ENCODE data around the gene IL17RE.
"Not testable (repeated sequence)": the region's sequence is repeated elsewhere in the genome, so short reads cannot be mapped to it uniquely, and the experiment has no call there.

Gene IL17RE

GRCh38 chr3:9897408-9898372 lies 5.0 kb upstream of the IL17RE start:
- H3K27ac ChIP-seq (ENCODE audit: low read depth, low read length) = no peak overlapping the region
- peaks cover 12% of the 10 kb centered on the region for H3K36me3 ChIP-seq (ENCODE audit: insufficient read depth, low read length)
- no peak overlapping the region for H3K4me3 ChIP-seq (ENCODE audit: low read depth in 1 of 2, low read length in 2 of 2)
- no peaks in the 10 kb centered on the region for H3K9me3 ChIP-seq (ENCODE audit: low read length)
- H3K27me3 ChIP-seq (ENCODE audit: control insufficient read depth in 1 of 2, insufficient read depth in 2 of 2, low read length in 2 of 2) = no peaks in the 10 kb centered on the region
- peaks cover 8% of the 10 kb centered on the region for H3K4me1 ChIP-seq (ENCODE audit: insufficient read depth, low read length)
- H3K9ac ChIP-seq (ENCODE audit: low read length) = no peak overlapping the region

GRCh38 chr3:9898467-9899241 lies 4.0 kb upstream of the IL17RE start:
- H3K27me3 ChIP-seq (ENCODE audit: control insufficient read depth in 1 of 2, insufficient read depth in 2 of 2, low read length in 2 of 2) = no peaks in the 10 kb centered on the region
- H3K27ac ChIP-seq (ENCODE audit: low read depth, low read length) = no peak overlapping the region
- H3K4me1 ChIP-seq (ENCODE audit: insufficient read depth, low read length) = peaks cover 8% of the 10 kb centered on the region
- H3K9me3 ChIP-seq (ENCODE audit: low read length) = no peaks in the 10 kb centered on the region
- peaks cover 2% of the 10 kb centered on the region for H3K36me3 ChIP-seq (ENCODE audit: insufficient read depth, low read length)
- H3K4me3 ChIP-seq (ENCODE audit: low read depth in 1 of 2, low read length in 2 of 2) = no peak overlapping the region
- no peak overlapping the region for H3K9ac ChIP-seq (ENCODE audit: low read length)

GRCh38 chr3:9899289-9899791 lies 3.3 kb upstream of the IL17RE start:
- Histone ChIP-seq H3K27me3 (ENCODE audit: control insufficient read depth in 1 of 2, insufficient read depth in 2 of 2, low read length in 2 of 2) (no peaks in the 10 kb centered on the region), H3K9ac (ENCODE audit: low read length) (no peak overlapping the region), H3K4me1 (ENCODE audit: insufficient read depth, low read length) (peaks cover 8% of the 10 kb centered on the region), H3K4me3 (ENCODE audit: low read depth in 1 of 2, low read length in 2 of 2) (no peak overlapping the region), H3K9me3 (ENCODE audit: low read length) (no peaks in the 10 kb centered on the region), H3K36me3 (ENCODE audit: insufficient read depth, low read length) (no peaks in the 10 kb centered on the region), H3K27ac (ENCODE audit: low read depth, low read length) (no peak overlapping the region)

GRCh38 chr3:9900965-9901415 lies 1.7 kb upstream of the IL17RE start:
- H3K4me1 ChIP-seq (ENCODE audit: insufficient read depth, low read length) = not testable (repeated sequence)

GRCh38 chr3:9901967-9902366 lies 681 bp upstream of the IL17RE start:
- no peak overlapping the region for H3K4me3 ChIP-seq (ENCODE audit: low read depth in 1 of 2, low read length in 2 of 2)
- no peaks in the 10 kb centered on the region for H3K27me3 ChIP-seq (ENCODE audit: control insufficient read depth in 1 of 2, insufficient read depth in 2 of 2, low read length in 2 of 2)
- H3K9ac ChIP-seq (ENCODE audit: low read length) = no peak overlapping the region
- H3K9me3 ChIP-seq (ENCODE audit: low read length) = no peaks in the 10 kb centered on the region
- H3K4me1 ChIP-seq (ENCODE audit: insufficient read depth, low read length) = peaks cover 8% of the 10 kb centered on the region
- H3K36me3 ChIP-seq (ENCODE audit: insufficient read depth, low read length) = no peaks in the 10 kb centered on the region
- H3K27ac ChIP-seq (ENCODE audit: low read depth, low read length) = no peak overlapping the region

More at GRCh38 chr3:9900965-9901415, 1.7 kb upstream of the IL17RE start:
- not testable (repeated sequence) for H3K9ac ChIP-seq (ENCODE audit: low read length); H3K27me3 ChIP-seq (ENCODE audit: control insufficient read depth in 1 of 2, insufficient read depth in 2 of 2, low read length in 2 of 2); H3K9me3 ChIP-seq (ENCODE audit: low read length); H3K4me3 ChIP-seq (ENCODE audit: low read depth in 1 of 2, low read length in 2 of 2); H3K36me3 ChIP-seq (ENCODE audit: insufficient read depth, low read length); H3K27ac ChIP-seq (ENCODE audit: low read depth, low read length)

- H3K4me3 ChIP-seq (ENCODE audit: low read depth in 1 of 2, low read length in 2 of 2) = no peak overlapping the region
- H3K9ac ChIP-seq (ENCODE audit: low read length) = no peak overlapping the region
Measured at GRCh38 chr3:9903238-9903624, 583 bp downstream of the IL17RE start.

GRCh38 chr3:9903904-9904303 lies 1.3 kb downstream of the IL17RE start:
- no peaks in the 10 kb centered on the region for H3K27me3 ChIP-seq (ENCODE audit: control insufficient read depth in 1 of 2, insufficient read depth in 2 of 2, low read length in 2 of 2)
- no peak overlapping the region for H3K4me3 ChIP-seq (ENCODE audit: low read depth in 1 of 2, low read length in 2 of 2)
- no peaks in the 10 kb centered on the region for H3K9me3 ChIP-seq (ENCODE audit: low read length)
- no peak overlapping the region for H3K27ac ChIP-seq (ENCODE audit: low read depth, low read length)
- H3K9ac ChIP-seq (ENCODE audit: low read length) = no peak overlapping the region
- no peaks in the 10 kb centered on the region for H3K4me1 ChIP-seq (ENCODE audit: insufficient read depth, low read length)
- H3K36me3 ChIP-seq (ENCODE audit: insufficient read depth, low read length) = no peaks in the 10 kb centered on the region

More at GRCh38 chr3:9903238-9903624, 583 bp downstream of the IL17RE start:
- Histone ChIP-seq H3K4me1 (ENCODE audit: insufficient read depth, low read length) (peaks cover 5% of the 10 kb centered on the region), H3K27ac (ENCODE audit: low read depth, low read length) (no peak overlapping the region), H3K27me3 (ENCODE audit: control insufficient read depth in 1 of 2, insufficient read depth in 2 of 2, low read length in 2 of 2) (no peaks in the 10 kb centered on the region), H3K9me3 (ENCODE audit: low read length) (no peaks in the 10 kb centered on the region), H3K36me3 (ENCODE audit: insufficient read depth, low read length) (no peaks in the 10 kb centered on the region)

- Histone ChIP-seq H3K9me3 (ENCODE audit: low read length) (no peaks in the 10 kb centered on the region), H3K27ac (ENCODE audit: low read depth, low read length) (no peak overlapping the region), H3K36me3 (ENCODE audit: insufficient read depth, low read length) (no peaks in the 10 kb centered on the region), H3K4me1 (ENCODE audit: insufficient read depth, low read length) (no peaks in the 10 kb centered on the region), H3K9ac (ENCODE audit: low read length) (no peak overlapping the region), H3K4me3 (ENCODE audit: low read depth in 1 of 2, low read length in 2 of 2) (no peak overlapping the region), H3K27me3 (ENCODE audit: control insufficient read depth in 1 of 2, insufficient read depth in 2 of 2, low read length in 2 of 2) (no peaks in the 10 kb centered on the region)
Measured at GRCh38 chr3:9906480-9906879, 3.8 kb downstream of the IL17RE start.

GRCh38 chr3:9908286-9908685 lies 5.6 kb downstream of the IL17RE start:
- H3K27ac ChIP-seq (ENCODE audit: low read depth, low read length) = no peak overlapping the region
- H3K4me1 ChIP-seq (ENCODE audit: insufficient read depth, low read length) = no peaks in the 10 kb centered on the region
- H3K36me3 ChIP-seq (ENCODE audit: insufficient read depth, low read length) = no peaks in the 10 kb centered on the region

GRCh38 chr3:9909221-9910013 lies 6.8 kb downstream of the IL17RE start:
- H3K27me3 ChIP-seq (ENCODE audit: control insufficient read depth in 1 of 2, insufficient read depth in 2 of 2, low read length in 2 of 2) = no peaks in the 10 kb centered on the region
- no peaks in the 10 kb centered on the region for H3K36me3 ChIP-seq (ENCODE audit: insufficient read depth, low read length)
- no peaks in the 10 kb centered on the region for H3K9me3 ChIP-seq (ENCODE audit: low read length)
- H3K4me1 ChIP-seq (ENCODE audit: insufficient read depth, low read length) = peaks cover 11% of the 10 kb centered on the region
- no peak overlapping the region for H3K4me3 ChIP-seq (ENCODE audit: low read depth in 1 of 2, low read length in 2 of 2)
- H3K27ac ChIP-seq (ENCODE audit: low read depth, low read length) = no peak overlapping the region
- H3K9ac ChIP-seq (ENCODE audit: low read length) = no peak overlapping the region

More at GRCh38 chr3:9908286-9908685, 5.6 kb downstream of the IL17RE start:
- Histone ChIP-seq H3K4me3 (ENCODE audit: low read depth in 1 of 2, low read length in 2 of 2) (no peak overlapping the region), H3K9ac (ENCODE audit: low read length) (no peak overlapping the region), H3K9me3 (ENCODE audit: low read length) (no peaks in the 10 kb centered on the region), H3K27me3 (ENCODE audit: control insufficient read depth in 1 of 2, insufficient read depth in 2 of 2, low read length in 2 of 2) (no peaks in the 10 kb centered on the region)

GRCh38 chr3:9911863-9912262 lies 9.2 kb downstream of the IL17RE start:
- Histone ChIP-seq H3K27ac (ENCODE audit: low read depth, low read length) (no peak overlapping the region), H3K9me3 (ENCODE audit: low read length) (no peaks in the 10 kb centered on the region), H3K36me3 (ENCODE audit: insufficient read depth, low read length) (no peaks in the 10 kb centered on the region), H3K4me3 (ENCODE audit: low read depth in 1 of 2, low read length in 2 of 2) (no peak overlapping the region), H3K27me3 (ENCODE audit: control insufficient read depth in 1 of 2, insufficient read depth in 2 of 2, low read length in 2 of 2) (no peaks in the 10 kb centered on the region), H3K9ac (ENCODE audit: low read length) (no peak overlapping the region), H3K4me1 (ENCODE audit: insufficient read depth, low read length) (peaks cover 22% of the 10 kb centered on the region)

Data from muscle layer of colon (tissue), 2 donors.